Panc1 (cell line): ENCODE data around the gene NOS1. TPM values are rescaled to one million over a fixed set of nuclear protein-coding genes. Genes with fewer than 3 reads are reported as not detected.

Experiments used
- ATAC-seq: fragments of 200-7000 bp; cut with Tn5 transposase; 2 replicates; pipeline ENCODE4 v1.9.1; 2020; ENCODE audit warnings: mild to moderate bottlenecking, moderate library complexity
- BruUV-seq: library from RNA; stranded (reverse); fragments of 400-500 nt; replicated peaks from 2 replicates; lab custom pipeline; 2021; lab: Mats Ljungman, UMichigan
- CTCF ChIA-PET: fragments of 300-600 bp; sonication (Branson Sonifier 250); formaldehyde crosslinking; loops from one replicate; lab custom pipeline; 2022; ENCODE audit warnings: antibody characterized with exemption; lab: Charles Lee
- POLR2A ChIA-PET: fragments of 300-600 bp; sonication (Branson Sonifier 250); formaldehyde crosslinking; loops from one replicate; lab custom pipeline; 2022; ENCODE audit warnings: antibody characterized with exemption; lab: Charles Lee
- DNase-seq: peaks from one replicate; pipeline ENCODE4 v3.0.0-alpha.2; 2010; ENCODE audit warnings: low read depth, low spot score
- H3K27ac ChIP-seq: 2 replicates; pipeline ENCODE4 v1.5.1; 2011; ENCODE audit warnings: mild to moderate bottlenecking, low read length, inconsistent platforms
- H3K27me3 ChIP-seq: fragments of 200-500 bp; sonication (Bioruptor generic); 2 replicates; pipeline ENCODE4 v1.6.0; 2014; ENCODE audit warnings: low read length, inconsistent platforms; ENCODE audit not compliant: control insufficient read depth, insufficient read depth
- H3K36me3 ChIP-seq: fragments of 200-500 bp; sonication (Bioruptor generic); 2 replicates; pipeline ENCODE4 v1.5.1; 2014; ENCODE audit warnings: inconsistent platforms, mild to moderate bottlenecking, low read length, moderate library complexity; ENCODE audit not compliant: control insufficient read depth, insufficient read depth
- H3K4me1 ChIP-seq: 2 replicates; pipeline ENCODE4 v1.5.1; 2011; ENCODE audit warnings: inconsistent platforms, mild to moderate bottlenecking, low read length, moderate library complexity; ENCODE audit not compliant: control insufficient read depth, insufficient read depth
- H3K4me3 ChIP-seq, 2 experiments: 2 replicates each; pipeline ENCODE4 v1.5.1; 2011 to 2012; ENCODE audit warnings: low read depth in 2 of 2, low read length in 2 of 2, mild to moderate bottlenecking in 2 of 2, inconsistent platforms in 1 of 2, moderate library complexity in 1 of 2
- H3K9me3 ChIP-seq: fragments of 200-500 bp; sonication (Bioruptor generic); 2 replicates; pipeline ENCODE4 v1.5.1; 2014; ENCODE audit warnings: low read depth, mild to moderate bottlenecking, inconsistent platforms, low read length, moderate library complexity; ENCODE audit not compliant: control insufficient read depth, insufficient read depth
- POLR2AphosphoS5 ChIP-seq: IDR thresholded peaks from 2 replicates; pipeline ENCODE4 v1.6.1; 2012; ENCODE audit warnings: mild to moderate bottlenecking, low read depth, low read length, moderate library complexity
- SIN3A ChIP-seq: IDR thresholded peaks from 2 replicates; pipeline ENCODE4 v1.6.1; 2012; ENCODE audit warnings: low read depth, mild to moderate bottlenecking, low read length, moderate library complexity, borderline replicate concordance; ENCODE audit not compliant: insufficient read depth
- TCF7L2 ChIP-seq: IDR thresholded peaks from 2 replicates; pipeline ENCODE4 v1.6.1; 2011; ENCODE audit warnings: mild to moderate bottlenecking, low read depth, low read length, inconsistent platforms
- in situ Hi-C: cut with HindIII; loops from 2 replicates; pipeline ENCODE4 v1.10.0; 2016; ENCODE audit warnings: low sequenced_read_pairs, low pct_unique_long_range_greater_than_20kb
- intact Hi-C: fragments of 100-400 bp; cut with micrococcal nuclease; formaldehyde crosslinking; loops from one replicate; pipeline ENCODE4 v1.10.0; 2022; ENCODE audit not compliant: unreplicated experiment
- total RNA-seq: library from RNA; stranded (reverse); gene quantifications from one replicate; pipeline ENCODE4 v1.2.1, GENCODE V29; 2021; ENCODE audit not compliant: unreplicated experiment
- TF ChIP-seq, protein P1 (sequence below): fragments of 450-650 bp; IDR thresholded peaks from 2 replicates; pipeline ENCODE4 v1.5.1; 2017; ENCODE audit warnings: mild to moderate bottlenecking
- TF ChIP-seq, protein P2 (sequence below), 2 experiments: IDR thresholded peaks; 2 replicates each; pipeline ENCODE4 v1.6.1; 2011 to 2012; ENCODE audit warnings: low read depth in 2 of 2, control low read depth in 1 of 2, low read length in 1 of 2, mild to moderate bottlenecking in 1 of 2, moderate library complexity in 1 of 2; ENCODE audit not compliant: insufficient read depth in 1 of 2

NOS1 gene
- total RNA-seq, 1 experiment from 2014 or later: 0.03 TPM

DNA sequence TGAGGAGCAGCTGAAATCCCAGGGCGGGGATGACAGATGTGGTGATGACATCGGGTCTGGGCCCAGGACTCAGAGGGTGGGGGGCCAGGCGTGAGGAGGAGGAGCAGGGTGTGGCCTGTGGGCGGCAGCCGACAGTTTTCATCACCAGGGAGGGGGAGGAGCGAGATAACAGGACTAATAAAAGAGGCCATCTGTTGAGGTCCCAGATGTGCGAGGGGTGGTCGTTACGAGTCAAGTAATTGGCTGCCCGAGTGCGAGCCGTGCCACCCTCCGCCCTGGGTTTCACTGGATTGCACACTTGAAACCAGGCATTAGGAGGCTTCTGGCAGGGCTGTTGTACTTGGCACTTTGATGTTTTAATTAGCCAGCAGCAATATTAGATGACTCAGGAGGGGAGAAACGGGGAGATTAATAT is 67.2 kb downstream of the NOS1 start:
- Histone ChIP-seq H3K4me1 (no peaks in the 10 kb centered on the region), H3K36me3 (no peaks in the 10 kb centered on the region), H3K27me3 (no peaks in the 10 kb centered on the region), H3K9me3 (no peaks in the 10 kb centered on the region), H3K4me3 (no peak overlapping the region), H3K27ac (no peak overlapping the region)
- in situ Hi-C loops (no loop called here), intact Hi-C loops (no loop called here)
- POLR2A ChIA-PET: no interaction called here
- CTCF ChIA-PET: no interaction called here
- TF ChIP-seq, protein P1, sequence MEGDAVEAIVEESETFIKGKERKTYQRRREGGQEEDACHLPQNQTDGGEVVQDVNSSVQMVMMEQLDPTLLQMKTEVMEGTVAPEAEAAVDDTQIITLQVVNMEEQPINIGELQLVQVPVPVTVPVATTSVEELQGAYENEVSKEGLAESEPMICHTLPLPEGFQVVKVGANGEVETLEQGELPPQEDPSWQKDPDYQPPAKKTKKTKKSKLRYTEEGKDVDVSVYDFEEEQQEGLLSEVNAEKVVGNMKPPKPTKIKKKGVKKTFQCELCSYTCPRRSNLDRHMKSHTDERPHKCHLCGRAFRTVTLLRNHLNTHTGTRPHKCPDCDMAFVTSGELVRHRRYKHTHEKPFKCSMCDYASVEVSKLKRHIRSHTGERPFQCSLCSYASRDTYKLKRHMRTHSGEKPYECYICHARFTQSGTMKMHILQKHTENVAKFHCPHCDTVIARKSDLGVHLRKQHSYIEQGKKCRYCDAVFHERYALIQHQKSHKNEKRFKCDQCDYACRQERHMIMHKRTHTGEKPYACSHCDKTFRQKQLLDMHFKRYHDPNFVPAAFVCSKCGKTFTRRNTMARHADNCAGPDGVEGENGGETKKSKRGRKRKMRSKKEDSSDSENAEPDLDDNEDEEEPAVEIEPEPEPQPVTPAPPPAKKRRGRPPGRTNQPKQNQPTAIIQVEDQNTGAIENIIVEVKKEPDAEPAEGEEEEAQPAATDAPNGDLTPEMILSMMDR: no peak
- no peak for TF ChIP-seq TCF7L2
- no peak for TF ChIP-seq POLR2AphosphoS5
- no peak for TF ChIP-seq SIN3A
- TF ChIP-seq, protein P2, sequence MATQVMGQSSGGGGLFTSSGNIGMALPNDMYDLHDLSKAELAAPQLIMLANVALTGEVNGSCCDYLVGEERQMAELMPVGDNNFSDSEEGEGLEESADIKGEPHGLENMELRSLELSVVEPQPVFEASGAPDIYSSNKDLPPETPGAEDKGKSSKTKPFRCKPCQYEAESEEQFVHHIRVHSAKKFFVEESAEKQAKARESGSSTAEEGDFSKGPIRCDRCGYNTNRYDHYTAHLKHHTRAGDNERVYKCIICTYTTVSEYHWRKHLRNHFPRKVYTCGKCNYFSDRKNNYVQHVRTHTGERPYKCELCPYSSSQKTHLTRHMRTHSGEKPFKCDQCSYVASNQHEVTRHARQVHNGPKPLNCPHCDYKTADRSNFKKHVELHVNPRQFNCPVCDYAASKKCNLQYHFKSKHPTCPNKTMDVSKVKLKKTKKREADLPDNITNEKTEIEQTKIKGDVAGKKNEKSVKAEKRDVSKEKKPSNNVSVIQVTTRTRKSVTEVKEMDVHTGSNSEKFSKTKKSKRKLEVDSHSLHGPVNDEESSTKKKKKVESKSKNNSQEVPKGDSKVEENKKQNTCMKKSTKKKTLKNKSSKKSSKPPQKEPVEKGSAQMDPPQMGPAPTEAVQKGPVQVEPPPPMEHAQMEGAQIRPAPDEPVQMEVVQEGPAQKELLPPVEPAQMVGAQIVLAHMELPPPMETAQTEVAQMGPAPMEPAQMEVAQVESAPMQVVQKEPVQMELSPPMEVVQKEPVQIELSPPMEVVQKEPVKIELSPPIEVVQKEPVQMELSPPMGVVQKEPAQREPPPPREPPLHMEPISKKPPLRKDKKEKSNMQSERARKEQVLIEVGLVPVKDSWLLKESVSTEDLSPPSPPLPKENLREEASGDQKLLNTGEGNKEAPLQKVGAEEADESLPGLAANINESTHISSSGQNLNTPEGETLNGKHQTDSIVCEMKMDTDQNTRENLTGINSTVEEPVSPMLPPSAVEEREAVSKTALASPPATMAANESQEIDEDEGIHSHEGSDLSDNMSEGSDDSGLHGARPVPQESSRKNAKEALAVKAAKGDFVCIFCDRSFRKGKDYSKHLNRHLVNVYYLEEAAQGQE (IDR thresholded peaks at IDR 0.05; ENCODE audit: insufficient read depth in 1 of 2, low read depth in 2 of 2, low read length in 1 of 2): no peak
- DNase-seq: no peak
- no peak for ATAC-seq
- BruUV-seq: no TSS peak

DNA sequence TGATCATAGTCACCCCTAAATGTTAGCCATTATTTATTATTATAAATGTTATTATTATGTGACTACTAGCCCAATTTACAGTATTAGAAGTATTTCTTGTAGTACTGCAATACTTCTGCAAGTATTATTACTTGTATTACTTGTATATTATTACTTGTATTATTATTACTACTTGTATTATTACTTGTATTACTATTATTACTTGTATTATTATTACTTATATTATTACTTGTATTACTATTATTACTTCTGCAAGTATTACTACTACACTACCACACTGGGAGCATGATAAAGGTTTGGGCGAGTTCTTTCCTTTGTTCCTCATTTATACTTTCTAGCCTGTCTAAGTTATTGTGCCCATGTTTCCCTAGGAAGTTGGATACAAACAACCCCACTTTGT is 67.9 kb downstream of the NOS1 start:
- ChIA-PET CTCF (no interaction called here), POLR2A (no interaction called here)
- no peak overlapping the region for H3K4me3 ChIP-seq
- TF ChIP-seq, protein P2 (IDR thresholded peaks at IDR 0.05; ENCODE audit: insufficient read depth in 1 of 2, low read depth in 2 of 2, low read length in 1 of 2): no peak
- TF ChIP-seq SIN3A (no peak), TCF7L2 (no peak), POLR2AphosphoS5 (no peak)
- TF ChIP-seq, protein P1: no peak
- intact Hi-C loops: no loop called here
- no peaks in the 10 kb centered on the region for H3K4me1 ChIP-seq
- no peak for ATAC-seq
- no peaks in the 10 kb centered on the region for H3K9me3 ChIP-seq
- in situ Hi-C loops: no loop called here
- no peak overlapping the region for H3K27ac ChIP-seq
- DNase-seq: no peak
- no TSS peak for BruUV-seq
- H3K27me3 ChIP-seq: no peaks in the 10 kb centered on the region
- H3K36me3 ChIP-seq: no peaks in the 10 kb centered on the region
